NT2/D1 (cell line): Measurements from ENCODE around the gene AK4.

Source experiments
- SUZ12 ChIP-seq: IDR thresholded peaks from 2 replicates; pipeline ENCODE4 v1.6.1; 2011; ENCODE audit not compliant: insufficient read length, insufficient read depth; ENCODE audit errors: extremely low read depth
- ZNF274 ChIP-seq: IDR thresholded peaks from 2 replicates; pipeline ENCODE4 v1.6.1; 2011; ENCODE audit warnings: mild to moderate bottlenecking, low read depth, low read length

DNA sequence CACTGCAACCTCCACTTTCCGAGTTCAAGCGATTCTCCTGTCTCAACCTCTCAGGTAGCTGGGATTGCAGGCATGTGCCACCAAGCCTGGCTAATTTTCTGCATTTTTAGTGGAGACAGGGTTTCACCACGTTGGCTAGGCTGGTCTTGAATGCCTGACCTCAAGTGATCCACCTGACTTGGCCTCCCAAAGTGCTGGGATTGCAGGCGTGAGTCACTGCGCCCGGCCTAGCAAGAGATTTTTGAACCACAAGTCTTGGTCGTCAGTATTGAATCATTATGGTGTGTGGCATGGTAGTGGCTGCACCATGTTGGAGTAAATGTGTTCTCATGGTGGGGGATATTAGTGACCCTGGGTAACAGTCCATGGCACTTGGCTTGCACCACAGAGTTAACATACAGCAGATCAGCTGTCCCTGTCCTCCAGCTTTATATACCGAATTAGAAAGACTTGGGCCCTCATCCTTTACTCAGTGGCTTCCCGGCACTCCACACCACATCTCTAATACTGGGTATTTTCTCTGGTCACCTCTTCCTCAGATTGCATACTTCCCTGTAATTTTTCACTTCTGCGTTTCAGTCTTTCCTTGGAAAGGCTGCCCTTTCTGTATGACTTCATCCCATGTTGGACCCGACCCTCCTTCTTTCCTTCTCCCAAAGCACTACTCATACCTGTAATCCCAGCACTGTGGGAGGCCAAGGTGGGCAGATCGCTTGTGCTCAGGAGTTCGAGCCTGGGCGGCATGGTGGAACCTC is 25.1 kb downstream of the AK4 start:
- TF ChIP-seq ZNF274 (no peak), SUZ12 (no peak)
